DND-41 (cell line): ENCODE measurements around the gene PHACTR1.

Experiments used
- ATAC-seq: fragments of 200-7000 bp; cut with Tn5 transposase; 3 replicates; pipeline ENCODE4 v1.9.1; 2021; ENCODE audit warnings: low read depth; ENCODE audit not compliant: insufficient read depth
- DNase-seq: peaks from one replicate; pipeline ENCODE4 v3.0.0-alpha.2; 2020
- H2AFZ ChIP-seq: 2 replicates; pipeline ENCODE4 v1.6.0; 2012; ENCODE audit warnings: low read depth, low read length
- H3K27ac ChIP-seq: 2 replicates; pipeline ENCODE4 v1.5.1; 2012; ENCODE audit warnings: low read length, inconsistent platforms
- H3K27me3 ChIP-seq: fragments of 200-600 bp; sonication (generic); 2 replicates; pipeline ENCODE4 v1.6.0; 2012; ENCODE audit warnings: low read length, mild to moderate bottlenecking, inconsistent platforms; ENCODE audit not compliant: insufficient read depth, poor library complexity
- H3K36me3 ChIP-seq: 2 replicates; pipeline ENCODE4 v1.5.1; 2012; ENCODE audit warnings: low read length, inconsistent platforms; ENCODE audit not compliant: insufficient read depth
- H3K4me1 ChIP-seq: 2 replicates; pipeline ENCODE4 v1.5.1; 2012; ENCODE audit warnings: mild to moderate bottlenecking, low read length; ENCODE audit not compliant: insufficient read depth
- H3K4me2 ChIP-seq: 2 replicates; pipeline ENCODE4 v1.6.0; 2012; ENCODE audit warnings: mild to moderate bottlenecking, moderate library complexity, low read length, inconsistent platforms; ENCODE audit not compliant: insufficient read depth
- H3K4me3 ChIP-seq, 2 experiments: fragments of 200-600 bp in 1 of 2; shearing (Covaris generic) in 1 of 2; 2 replicates each; pipeline ENCODE4 v1.5.1; 2012 to 2016; ENCODE audit warnings: inconsistent platforms in 2 of 2, low read length in 2 of 2, mild to moderate bottlenecking in 2 of 2, low read depth in 1 of 2, moderate library complexity in 1 of 2
- H3K79me2 ChIP-seq: 2 replicates; pipeline ENCODE4 v1.6.0; 2012; ENCODE audit warnings: low read length, inconsistent platforms; ENCODE audit not compliant: insufficient read depth
- H3K9ac ChIP-seq: 2 replicates; pipeline ENCODE4 v1.6.0; 2012; ENCODE audit warnings: low read depth, mild to moderate bottlenecking, inconsistent platforms, low read length, moderate library complexity
- H3K9me3 ChIP-seq: 2 replicates; pipeline ENCODE4 v1.5.1; 2012; ENCODE audit warnings: low read length, moderate library complexity, mild to moderate bottlenecking, inconsistent platforms; ENCODE audit not compliant: insufficient read depth, severe bottlenecking
- H4K20me1 ChIP-seq: 2 replicates; pipeline ENCODE4 v1.6.0; 2012; ENCODE audit warnings: low read length; ENCODE audit not compliant: insufficient read depth
- EZH2 ChIP-seq: IDR thresholded peaks from 3 replicates; pipeline ENCODE4 v1.6.1; 2012; ENCODE audit warnings: borderline replicate concordance, low read depth, mild to moderate bottlenecking, moderate library complexity, low read length, inconsistent platforms; ENCODE audit not compliant: severe bottlenecking
- TF ChIP-seq, protein P1 (sequence below): IDR thresholded peaks from 2 replicates; pipeline ENCODE4 v1.5.1; 2012; ENCODE audit warnings: borderline replicate concordance, low read length, moderate library complexity, mild to moderate bottlenecking; ENCODE audit not compliant: poor library complexity, severe bottlenecking; ENCODE audit errors: extremely low read depth

PHACTR1 gene

DNA sequence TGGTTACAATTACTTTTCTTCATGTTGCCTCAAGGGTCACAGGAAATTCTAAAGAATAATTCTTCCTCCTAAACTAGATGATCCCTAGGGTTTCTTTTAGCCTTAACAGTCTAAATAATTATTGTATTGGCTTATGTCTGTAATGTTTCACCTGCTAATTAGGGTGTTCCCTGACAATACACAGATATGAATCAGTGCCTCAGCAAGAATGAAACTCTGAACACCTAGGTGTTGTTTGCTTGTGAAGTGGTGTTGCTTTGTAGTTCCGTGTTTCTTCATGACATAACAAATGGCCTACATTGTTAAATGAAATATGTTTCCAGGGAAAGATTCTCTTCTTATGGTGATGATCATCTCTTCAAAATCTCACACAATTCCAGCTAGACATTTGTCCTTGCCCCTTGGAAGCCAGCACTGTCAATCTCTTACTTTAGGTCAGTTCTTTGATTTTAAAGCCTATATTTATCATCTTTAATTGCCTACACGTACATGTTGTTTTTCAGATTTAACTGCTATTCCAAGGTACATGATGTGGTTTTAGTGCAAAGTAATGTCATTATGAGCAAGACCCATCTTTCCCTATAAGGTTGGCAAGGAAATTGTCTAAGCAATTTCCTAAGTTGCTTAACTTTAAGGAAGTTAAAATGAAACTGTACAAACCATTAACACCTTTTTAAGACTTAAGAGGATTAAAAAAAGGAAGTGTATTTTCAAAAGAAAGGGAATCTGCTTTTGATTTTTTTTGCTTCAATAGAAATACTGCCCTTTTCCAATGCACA, 499.9 kb downstream of the PHACTR1 start:
- H3K36me3 ChIP-seq: no peaks in the 10 kb centered on the region
- no peaks in the 10 kb centered on the region for H4K20me1 ChIP-seq
- H3K9me3 ChIP-seq: no peaks in the 10 kb centered on the region
- DNase-seq (no peak), ATAC-seq (no peak)
- H3K4me3 ChIP-seq: no peak overlapping the region
- no peak overlapping the region for H2AFZ ChIP-seq
- H3K79me2 ChIP-seq: no peaks in the 10 kb centered on the region
- peaks cover 14% of the 10 kb centered on the region for H3K27me3 ChIP-seq
- H3K9ac ChIP-seq: no peak overlapping the region
- no peaks in the 10 kb centered on the region for H3K4me1 ChIP-seq
- no peak overlapping the region for H3K4me2 ChIP-seq
- H3K27ac ChIP-seq: no peak overlapping the region
- TF ChIP-seq, protein P1, sequence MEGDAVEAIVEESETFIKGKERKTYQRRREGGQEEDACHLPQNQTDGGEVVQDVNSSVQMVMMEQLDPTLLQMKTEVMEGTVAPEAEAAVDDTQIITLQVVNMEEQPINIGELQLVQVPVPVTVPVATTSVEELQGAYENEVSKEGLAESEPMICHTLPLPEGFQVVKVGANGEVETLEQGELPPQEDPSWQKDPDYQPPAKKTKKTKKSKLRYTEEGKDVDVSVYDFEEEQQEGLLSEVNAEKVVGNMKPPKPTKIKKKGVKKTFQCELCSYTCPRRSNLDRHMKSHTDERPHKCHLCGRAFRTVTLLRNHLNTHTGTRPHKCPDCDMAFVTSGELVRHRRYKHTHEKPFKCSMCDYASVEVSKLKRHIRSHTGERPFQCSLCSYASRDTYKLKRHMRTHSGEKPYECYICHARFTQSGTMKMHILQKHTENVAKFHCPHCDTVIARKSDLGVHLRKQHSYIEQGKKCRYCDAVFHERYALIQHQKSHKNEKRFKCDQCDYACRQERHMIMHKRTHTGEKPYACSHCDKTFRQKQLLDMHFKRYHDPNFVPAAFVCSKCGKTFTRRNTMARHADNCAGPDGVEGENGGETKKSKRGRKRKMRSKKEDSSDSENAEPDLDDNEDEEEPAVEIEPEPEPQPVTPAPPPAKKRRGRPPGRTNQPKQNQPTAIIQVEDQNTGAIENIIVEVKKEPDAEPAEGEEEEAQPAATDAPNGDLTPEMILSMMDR: no peak
- no peak for TF ChIP-seq EZH2

DNA sequence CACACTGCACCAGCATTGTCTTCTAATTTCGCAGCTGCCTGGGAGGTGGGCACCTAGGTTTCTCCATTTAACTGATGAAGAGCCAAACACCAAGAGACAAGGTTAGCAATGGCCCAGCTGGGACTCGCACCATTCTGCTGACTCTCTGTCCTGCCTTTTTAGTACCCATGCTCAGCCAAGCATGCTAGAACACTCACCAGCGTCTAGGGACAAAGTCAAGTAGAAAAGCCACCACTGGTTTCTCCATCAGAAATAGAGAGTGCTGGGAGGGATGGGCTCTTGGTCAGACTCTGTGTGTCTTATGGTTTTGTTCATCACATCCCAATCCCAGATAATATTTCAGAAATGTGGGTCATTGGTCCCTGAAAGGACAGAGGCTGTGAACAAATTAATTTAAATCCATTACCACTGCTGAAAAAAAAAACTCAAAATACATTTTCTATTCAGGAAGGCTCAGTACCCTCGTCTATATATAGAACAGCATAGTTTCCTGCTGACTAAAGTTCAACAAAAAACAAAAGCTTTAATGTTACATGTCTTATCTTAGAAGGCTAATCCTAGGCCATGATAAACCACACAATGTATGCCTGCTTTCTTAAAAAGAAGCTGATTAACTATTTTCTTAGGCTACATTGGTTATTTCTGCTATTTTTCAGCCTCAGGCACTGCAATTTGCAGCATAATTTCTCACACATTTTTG, 500.8 kb downstream of the PHACTR1 start:
- Histone ChIP-seq H3K4me3 (no peak overlapping the region), H3K4me1 (no peaks in the 10 kb centered on the region), H3K9ac (no peak overlapping the region), H4K20me1 (no peaks in the 10 kb centered on the region), H3K4me2 (no peak overlapping the region), H2AFZ (no peak overlapping the region), H3K36me3 (no peaks in the 10 kb centered on the region), H3K27me3 (peaks cover 12% of the 10 kb centered on the region), H3K9me3 (no peaks in the 10 kb centered on the region), H3K79me2 (no peaks in the 10 kb centered on the region), H3K27ac (no peak overlapping the region)
- ATAC-seq (no peak), DNase-seq (no peak)
- TF ChIP-seq EZH2: no peak
- TF ChIP-seq, protein P1: no peak

DNA sequence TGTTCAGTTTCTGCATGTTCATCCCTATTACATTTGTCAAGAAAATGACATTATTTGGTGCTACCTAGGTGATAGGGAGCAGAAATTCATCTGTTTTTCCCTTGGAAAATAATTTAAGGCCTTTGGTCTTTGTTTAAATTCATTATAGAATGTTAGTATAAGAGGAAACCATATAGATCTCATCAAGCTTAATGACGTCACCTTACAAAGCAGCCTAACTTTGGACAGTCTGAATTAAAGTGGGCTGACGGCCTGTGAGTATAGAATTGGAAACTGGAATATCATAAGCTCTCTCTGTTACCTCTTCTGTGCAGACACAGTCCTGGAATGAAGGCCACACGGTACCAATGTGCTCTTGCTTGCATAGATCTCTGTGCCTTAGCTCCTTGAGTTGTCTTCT, 503.7 kb downstream of the PHACTR1 start:
- no peak overlapping the region for H3K27ac ChIP-seq
- no peaks in the 10 kb centered on the region for H3K4me1 ChIP-seq
- DNase-seq (no peak), ATAC-seq (no peak)
- no peaks in the 10 kb centered on the region for H3K79me2 ChIP-seq
- H3K9me3 ChIP-seq: no peaks in the 10 kb centered on the region
- TF ChIP-seq, protein P1: no peak
- no peak for TF ChIP-seq EZH2
- H2AFZ ChIP-seq: no peak overlapping the region
- no peak overlapping the region for H3K9ac ChIP-seq
- peaks cover 4% of the 10 kb centered on the region for H3K27me3 ChIP-seq
- no peaks in the 10 kb centered on the region for H3K36me3 ChIP-seq
- H4K20me1 ChIP-seq: no peaks in the 10 kb centered on the region
- H3K4me3 ChIP-seq: no peak overlapping the region
- no peak overlapping the region for H3K4me2 ChIP-seq
